GM18858 (cell line): ENCODE measurements around the gene FAM221B.

Experiments
- ATAC-seq: cut with Tn5 transposase; IDR thresholded peaks from one replicate; pipeline ENCODE4 v1.9.1; 2021; ENCODE audit not compliant: unreplicated experiment

The FAM221B gene

GRCh38 chr9:35822926-35823325, 5.6 kb downstream of the FAM221B start:
- ATAC-seq: no peak

GRCh38 chr9:35820076-35820475, 8.5 kb downstream of the FAM221B start:
- no peak for ATAC-seq

DNA sequence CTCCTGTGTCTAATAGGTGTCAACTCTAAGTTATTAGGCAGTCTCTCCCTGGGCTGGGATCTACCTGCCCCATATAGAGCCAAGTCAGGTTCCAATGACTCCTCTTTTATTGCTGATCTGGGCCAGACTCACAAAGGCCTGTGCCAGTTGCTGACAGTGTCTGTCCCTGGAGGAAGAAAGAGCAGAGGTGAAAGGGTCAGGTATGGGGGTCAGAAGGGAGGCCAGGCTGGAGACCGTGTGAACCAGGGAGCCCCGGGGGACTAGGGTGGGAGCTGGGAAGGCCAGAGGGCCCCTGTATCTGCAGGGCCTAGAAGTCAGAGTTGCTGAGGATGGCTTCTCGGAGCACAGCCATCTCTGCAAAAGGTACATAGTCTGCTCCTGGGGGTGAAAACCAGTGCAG, 10.2 kb downstream of the FAM221B start:
- ATAC-seq: no peak

GRCh38 chr9:35816708-35817107, 11.8 kb downstream of the FAM221B start:
- ATAC-seq: no peak

DNA sequence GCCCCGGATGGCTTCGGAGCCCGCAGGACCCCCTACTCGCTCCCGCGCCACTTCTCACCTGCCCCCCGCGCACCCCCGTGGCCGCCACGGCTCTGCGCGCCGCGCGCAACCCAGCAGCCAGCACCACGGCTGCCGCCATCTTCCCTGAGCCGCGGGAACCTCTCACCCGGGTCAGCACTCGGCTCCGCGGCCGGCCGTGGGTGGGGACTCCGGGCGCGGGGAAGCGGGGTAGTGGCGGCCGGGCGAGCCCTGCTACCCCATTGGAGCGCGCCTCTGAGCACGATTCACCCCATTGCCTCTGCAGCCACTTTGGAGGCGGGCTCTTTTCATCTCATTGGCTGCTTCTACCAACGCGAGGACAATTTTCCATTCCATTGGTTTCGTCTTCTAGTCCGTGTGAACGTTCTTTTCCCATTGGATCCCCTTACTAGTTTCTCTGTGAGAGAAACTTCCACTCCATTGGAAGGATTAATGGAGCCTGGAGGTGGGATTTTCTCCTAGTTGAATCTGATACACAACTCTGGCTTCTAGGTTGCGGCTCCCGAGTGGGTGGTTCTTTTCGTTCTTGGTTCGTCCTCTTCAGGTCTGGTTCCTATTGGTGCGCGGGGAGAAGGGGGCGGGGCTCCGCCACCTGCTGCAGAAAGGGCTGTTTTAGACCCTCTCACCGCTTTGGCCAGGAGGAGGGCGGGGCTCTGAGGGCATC, 13.5 kb downstream of the FAM221B start, which contains the start of gene HINT2:
HINT2 (minus strand) TSS at position 202 of the 703 bp plus-strand sequence; CDS start at position 139, 63 bp downstream.
- ATAC-seq: peak; percentile 45

- peak; percentile 11 for ATAC-seq
Observed at GRCh38 chr9:35814106-35814840, 14.3 kb downstream of the FAM221B start.

DNA sequence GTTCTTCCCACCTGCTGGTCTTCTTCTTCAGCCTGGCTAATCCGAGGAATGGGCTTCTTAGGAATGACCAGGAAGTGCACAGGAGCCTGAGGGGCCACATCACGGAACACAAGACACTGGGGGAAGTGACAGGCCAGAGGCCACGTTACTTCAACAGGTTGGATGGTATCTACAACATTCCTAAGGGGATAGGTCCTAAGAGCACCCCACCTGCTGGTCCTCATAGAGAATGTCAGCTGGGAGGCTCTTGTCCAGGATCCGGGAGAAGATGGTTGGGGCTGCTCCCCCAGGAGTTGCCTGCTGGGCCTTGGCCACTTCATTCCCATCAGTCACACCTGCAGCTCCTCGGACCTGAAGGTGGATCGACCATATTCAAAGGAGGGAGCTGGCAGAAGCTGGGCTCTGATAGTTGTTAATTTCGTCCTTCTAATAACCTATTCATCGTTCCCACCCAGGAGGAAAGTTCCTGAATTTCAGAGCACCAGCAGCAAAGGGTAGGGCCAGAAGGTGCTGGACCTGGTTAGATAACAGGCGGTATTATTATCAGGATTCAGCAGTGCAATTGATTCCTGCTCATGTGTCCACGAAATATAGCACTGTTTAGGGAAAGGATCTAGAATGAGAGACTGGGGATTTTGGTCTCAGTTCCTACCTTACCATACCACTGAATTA, 15.0 kb downstream of the FAM221B start:
- no peak for ATAC-seq

GRCh38 chr9:35812025-35812602, 16.4 kb downstream of the FAM221B start, which contains the start of gene SPAG8:
Gene SPAG8, minus strand, starts transcription at chr9:35812262. Its CDS starts 115 bp downstream, at chr9:35812147.
- ATAC-seq: peak; percentile 75

GRCh38 chr9:35811381-35812024, 17.0 kb downstream of the FAM221B start:
- no peak for ATAC-seq

DNA sequence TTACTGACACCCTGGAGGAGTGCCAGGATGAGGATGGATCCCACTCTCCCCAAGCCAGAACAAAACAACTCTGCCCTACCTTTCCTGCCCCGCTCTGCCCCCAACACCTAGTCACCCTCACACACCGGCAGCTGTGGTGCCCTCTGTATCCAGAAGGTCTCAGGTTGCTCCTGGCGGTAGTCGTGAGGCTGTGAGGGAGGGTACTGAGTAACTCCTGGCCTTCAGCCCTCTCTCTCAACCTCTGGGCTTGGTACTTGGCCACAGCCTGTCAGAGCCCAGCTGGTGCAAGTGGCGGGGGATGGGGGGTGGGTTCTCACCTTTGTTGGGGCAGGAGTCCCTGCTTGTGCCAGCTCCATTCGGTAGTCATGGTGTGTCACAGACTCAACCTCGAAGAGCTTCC, 18.4 kb downstream of the FAM221B start:
- ATAC-seq: no peak

GRCh38 chr9:35808433-35808832, 20.1 kb downstream of the FAM221B start:
- ATAC-seq: no peak

DNA sequence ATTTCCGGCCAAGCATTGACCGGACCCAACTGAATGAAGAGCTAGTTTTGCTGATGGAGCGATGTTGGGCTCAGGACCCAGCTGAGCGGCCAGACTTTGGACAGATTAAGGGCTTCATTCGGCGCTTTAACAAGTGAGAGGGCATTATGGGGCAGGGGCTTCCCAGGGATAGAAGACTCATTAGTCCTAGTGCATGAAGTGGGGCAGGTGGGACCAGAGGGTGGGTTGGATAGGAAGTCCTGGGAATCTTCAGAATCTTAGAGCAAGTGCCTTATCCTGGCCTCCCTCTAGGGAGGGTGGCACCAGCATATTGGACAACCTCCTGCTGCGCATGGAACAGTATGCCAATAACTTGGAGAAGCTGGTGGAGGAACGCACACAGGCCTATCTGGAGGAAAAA, 22.4 kb downstream of the FAM221B start:
- ATAC-seq: no peak

DNA sequence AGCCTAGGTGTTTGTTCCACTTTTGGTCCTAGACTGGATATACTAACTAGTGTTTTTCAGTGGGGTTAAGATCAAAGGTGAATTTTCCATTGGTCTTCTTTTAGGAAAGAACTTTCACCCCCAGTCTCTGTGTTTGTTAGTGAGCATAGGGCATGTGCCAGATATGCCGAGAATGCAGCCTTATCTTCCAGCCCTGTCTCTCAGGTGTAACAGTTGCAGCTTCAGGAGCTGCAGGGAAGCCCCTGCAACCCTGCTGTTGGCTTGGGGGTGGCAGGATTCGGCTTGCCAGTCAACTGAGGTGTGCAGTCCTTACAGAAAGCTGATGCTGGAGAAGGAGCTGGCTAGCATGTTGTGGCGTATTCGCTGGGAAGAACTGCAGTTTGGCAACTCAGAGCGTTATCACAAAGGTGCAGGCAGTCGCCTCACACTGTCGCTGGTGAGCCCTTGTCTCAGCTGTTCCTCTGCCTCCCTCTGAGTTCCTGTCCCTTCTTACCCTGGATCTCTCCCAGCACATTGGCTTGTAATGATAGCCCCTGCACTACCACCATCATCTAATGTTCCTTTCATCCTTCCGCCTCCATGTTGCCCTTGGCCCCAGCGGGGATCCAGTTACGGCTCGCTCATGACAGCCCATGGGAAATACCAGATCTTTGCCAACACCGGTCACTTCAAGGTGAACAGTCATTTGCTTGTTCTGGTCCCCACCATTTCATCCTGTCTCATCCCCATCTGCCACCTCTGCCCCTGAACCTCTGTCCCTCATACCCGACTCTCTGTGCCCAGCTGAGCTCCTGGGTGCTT, 27.0 kb downstream of the FAM221B start:
- ATAC-seq: no peak

GRCh38 chr9:35800530-35800929, 28.0 kb downstream of the FAM221B start:
- ATAC-seq: no peak

DNA sequence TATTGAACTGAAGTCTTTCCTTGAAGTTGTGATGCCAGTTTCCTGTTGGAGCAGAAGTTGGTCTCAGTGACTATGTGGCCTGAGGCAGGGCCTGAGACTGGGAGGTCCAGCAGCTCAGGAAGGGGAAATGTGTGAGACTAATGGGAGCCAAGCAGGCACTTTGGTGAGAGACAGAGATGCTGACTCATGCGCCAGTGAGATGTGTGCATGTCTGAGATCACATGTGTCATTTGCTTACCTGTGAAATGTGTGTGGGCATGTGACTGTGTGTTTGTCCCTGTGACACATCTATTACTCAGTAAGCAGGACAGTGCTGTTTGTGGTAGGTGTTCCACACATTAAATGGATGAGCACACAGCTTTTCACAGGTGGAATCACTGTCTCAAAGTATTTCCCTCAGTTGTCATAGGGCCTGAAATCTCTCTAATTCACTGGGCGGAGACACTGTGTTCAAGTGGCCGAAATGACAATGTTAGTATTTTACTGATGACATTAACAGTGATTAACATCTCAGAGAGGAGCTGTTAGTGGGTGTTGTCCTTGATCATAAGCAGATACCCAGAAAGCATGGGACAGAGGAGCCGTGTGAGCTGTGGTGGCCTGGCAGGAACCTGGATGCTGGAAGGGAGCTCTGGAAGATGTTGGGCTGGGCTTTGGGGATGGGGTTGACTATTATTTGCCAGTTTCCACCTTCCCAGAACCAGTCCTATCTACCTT, 29.7 kb downstream of the FAM221B start:
- ATAC-seq: no peak

DNA sequence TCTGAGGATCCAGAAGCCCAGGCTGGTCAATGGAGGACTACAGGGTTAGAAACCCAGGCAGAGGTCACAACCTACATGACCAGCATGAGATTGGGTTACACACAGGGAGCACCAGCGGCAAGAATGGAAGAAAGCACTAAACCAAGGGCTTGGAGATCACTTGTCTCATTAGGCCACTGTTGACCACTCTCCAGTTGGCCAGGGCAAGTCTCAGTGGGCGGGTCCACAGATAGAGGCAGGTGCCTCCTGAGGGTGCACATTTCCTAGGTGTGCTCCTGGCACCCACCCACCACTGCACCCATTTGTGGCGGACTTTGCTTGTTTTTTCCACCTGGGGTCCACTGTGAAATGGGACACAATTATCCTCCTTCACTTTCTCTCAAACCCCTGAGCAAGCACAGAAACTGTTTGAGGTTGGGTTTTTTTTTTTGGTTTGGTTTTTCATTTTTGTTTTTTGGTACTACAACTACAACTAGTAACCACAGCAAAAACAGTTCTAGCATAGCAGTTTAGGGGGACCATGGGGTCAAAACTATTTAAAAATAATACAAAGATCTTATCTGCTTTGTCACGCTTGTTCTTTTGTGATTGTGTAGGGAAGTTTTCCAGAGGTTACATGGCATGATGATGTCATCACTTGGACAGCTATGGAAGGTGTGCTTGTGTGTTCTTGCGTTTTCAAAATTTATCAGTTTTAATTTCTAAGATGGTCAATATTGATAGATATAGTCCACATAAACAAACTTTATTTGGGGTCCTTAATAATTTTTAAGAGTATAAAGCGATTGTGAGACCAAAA, 31.0 kb downstream of the FAM221B start:
- ATAC-seq: no peak

DNA sequence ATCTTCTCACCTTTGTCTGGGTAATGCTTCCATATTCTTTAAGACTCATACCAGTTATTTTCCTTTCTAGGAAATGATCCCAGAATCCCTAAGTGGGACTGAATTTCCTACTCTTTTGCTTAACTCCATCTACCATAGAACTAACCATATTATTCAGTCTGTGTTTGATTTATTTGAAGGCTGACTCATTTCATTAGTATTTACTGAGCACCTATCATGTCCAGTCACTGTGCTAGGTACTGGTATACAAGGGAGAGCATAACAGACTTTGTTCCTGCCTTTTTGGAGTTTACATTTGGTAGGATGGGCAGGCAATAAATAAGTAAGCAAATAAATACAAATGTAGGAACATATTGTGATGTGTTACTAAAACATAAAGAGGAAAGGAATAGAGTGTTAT, 32.8 kb downstream of the FAM221B start:
- ATAC-seq: no peak

- no peak for ATAC-seq
Observed at GRCh38 chr9:35793461-35793860, 35.1 kb downstream of the FAM221B start.

- no peak for ATAC-seq
Observed at GRCh38 chr9:35792826-35793225, 35.7 kb downstream of the FAM221B start.
